Loucy (cell line): Measurements from ENCODE around the gene AJM1.

Experiments used
- H2AFZ ChIP-seq: fragments of 200-600 bp; sonication (generic); 2 replicates; pipeline ENCODE4 v1.6.0; 2016; ENCODE audit warnings: antibody characterized with exemption, mild to moderate bottlenecking, low read length, moderate library complexity
- H3F3A ChIP-seq: fragments of 200-600 bp; 2 replicates; pipeline ENCODE4 v1.6.0; 2016; ENCODE audit warnings: antibody characterized with exemption, low read depth, mild to moderate bottlenecking
- H3K27me3 ChIP-seq: fragments of 200-600 bp; sonication (generic); 2 replicates; pipeline ENCODE4 v1.6.1; 2014; ENCODE audit warnings: low read length, mild to moderate bottlenecking; ENCODE audit not compliant: insufficient read depth, poor library complexity, severe bottlenecking
- H3K36me3 ChIP-seq: fragments of 200-600 bp; sonication (generic); 2 replicates; pipeline ENCODE4 v1.6.1; 2016; ENCODE audit warnings: low read length; ENCODE audit not compliant: insufficient read depth
- H3K4me1 ChIP-seq: fragments of 200-600 bp; sonication (generic); 2 replicates; pipeline ENCODE4 v1.5.1; 2014; ENCODE audit warnings: low read length, mild to moderate bottlenecking; ENCODE audit not compliant: insufficient read depth, poor library complexity, severe bottlenecking
- H3K4me2 ChIP-seq: fragments of 200-600 bp; sonication (generic); 2 replicates; pipeline ENCODE4 v1.6.0; 2014; ENCODE audit warnings: antibody characterized with exemption, low read length, low read depth, mild to moderate bottlenecking; ENCODE audit not compliant: poor library complexity, severe bottlenecking
- H3K4me3 ChIP-seq: fragments of 200-600 bp; sonication (generic); 2 replicates; pipeline ENCODE4 v1.5.1; 2014; ENCODE audit warnings: low read length, mild to moderate bottlenecking, mixed read lengths; ENCODE audit not compliant: poor library complexity, severe bottlenecking
- H3K79me2 ChIP-seq: fragments of 200-600 bp; sonication (generic); 2 replicates; pipeline ENCODE4 v1.6.1; 2014; ENCODE audit warnings: low read length; ENCODE audit not compliant: insufficient read depth
- H3K9ac ChIP-seq: fragments of 200-600 bp; sonication (generic); 2 replicates; pipeline ENCODE4 v1.6.0; 2014; ENCODE audit warnings: mild to moderate bottlenecking, low read depth, low read length, moderate library complexity; ENCODE audit not compliant: poor library complexity, severe bottlenecking
- H3K9me2 ChIP-seq: fragments of 200-600 bp; sonication (generic); replicated peaks from 2 replicates; pipeline ENCODE4 v1.6.1; 2016; ENCODE audit warnings: low read depth, low read length, mixed read lengths
- H3K9me3 ChIP-seq: fragments of 200-600 bp; sonication (generic); 2 replicates; pipeline ENCODE4 v1.6.1; 2014; ENCODE audit warnings: mild to moderate bottlenecking, antibody characterized with exemption, low read length, low read depth; ENCODE audit not compliant: insufficient read depth
- H4K20me1 ChIP-seq: fragments of 200-600 bp; sonication (generic); 2 replicates; pipeline ENCODE4 v1.6.0; 2014; ENCODE audit warnings: antibody characterized with exemption, low read length, mild to moderate bottlenecking; ENCODE audit not compliant: insufficient read depth, poor library complexity, severe bottlenecking
- EZH2phosphoT487 ChIP-seq: fragments of 200-600 bp; IDR thresholded peaks from 2 replicates; pipeline ENCODE4 v1.6.1; 2018; ENCODE audit warnings: antibody characterized with exemption, mild to moderate bottlenecking, moderate library complexity, borderline replicate concordance
- TF ChIP-seq, protein P1 (sequence below): fragments of 200-600 bp; sonication (generic); conservative IDR thresholded peaks from 2 replicates; pipeline ENCODE4 v1.5.1; 2014; ENCODE audit warnings: mild to moderate bottlenecking, antibody characterized with exemption, low read length

Gene AJM1

DNA sequence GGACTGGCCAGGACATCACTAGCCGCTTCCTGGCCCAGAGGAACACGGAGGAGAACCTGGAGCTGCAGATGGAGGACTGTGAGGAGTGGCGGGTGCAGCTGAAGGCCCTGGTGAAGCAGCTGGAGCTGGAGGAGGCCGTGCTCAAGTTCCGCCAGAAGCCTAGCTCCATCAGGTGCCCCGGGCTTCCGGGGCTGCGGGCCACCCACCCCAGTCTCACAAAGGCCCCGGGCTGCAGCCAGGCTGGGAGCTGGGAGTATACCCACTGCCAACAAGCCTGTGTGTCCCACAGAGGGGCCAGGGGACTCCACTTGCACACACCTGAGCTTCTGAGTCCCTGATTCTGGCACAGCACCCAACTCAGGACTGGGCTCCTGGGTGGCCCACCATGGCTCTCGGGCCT is 36.2 kb upstream of the AJM1 start:
- no peaks in the 10 kb centered on the region for H3K9me3 ChIP-seq
- no peaks in the 10 kb centered on the region for H3K9me2 ChIP-seq
- H2AFZ ChIP-seq, result no peak overlapping the region
- peak overlapping the region; percentile 84 for H3K4me3 ChIP-seq
- H3K4me2 ChIP-seq, result peak overlapping the region; percentile 99
- peaks cover 51% of the 10 kb centered on the region for H3K79me2 ChIP-seq
- no peaks in the 10 kb centered on the region for H3K27me3 ChIP-seq
- peak overlapping the region; percentile 91 for H3K9ac ChIP-seq
- no peaks in the 10 kb centered on the region for H3F3A ChIP-seq
- TF ChIP-seq EZH2phosphoT487, result no peak
- TF ChIP-seq, protein P1, sequence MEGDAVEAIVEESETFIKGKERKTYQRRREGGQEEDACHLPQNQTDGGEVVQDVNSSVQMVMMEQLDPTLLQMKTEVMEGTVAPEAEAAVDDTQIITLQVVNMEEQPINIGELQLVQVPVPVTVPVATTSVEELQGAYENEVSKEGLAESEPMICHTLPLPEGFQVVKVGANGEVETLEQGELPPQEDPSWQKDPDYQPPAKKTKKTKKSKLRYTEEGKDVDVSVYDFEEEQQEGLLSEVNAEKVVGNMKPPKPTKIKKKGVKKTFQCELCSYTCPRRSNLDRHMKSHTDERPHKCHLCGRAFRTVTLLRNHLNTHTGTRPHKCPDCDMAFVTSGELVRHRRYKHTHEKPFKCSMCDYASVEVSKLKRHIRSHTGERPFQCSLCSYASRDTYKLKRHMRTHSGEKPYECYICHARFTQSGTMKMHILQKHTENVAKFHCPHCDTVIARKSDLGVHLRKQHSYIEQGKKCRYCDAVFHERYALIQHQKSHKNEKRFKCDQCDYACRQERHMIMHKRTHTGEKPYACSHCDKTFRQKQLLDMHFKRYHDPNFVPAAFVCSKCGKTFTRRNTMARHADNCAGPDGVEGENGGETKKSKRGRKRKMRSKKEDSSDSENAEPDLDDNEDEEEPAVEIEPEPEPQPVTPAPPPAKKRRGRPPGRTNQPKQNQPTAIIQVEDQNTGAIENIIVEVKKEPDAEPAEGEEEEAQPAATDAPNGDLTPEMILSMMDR, result no peak
- H4K20me1 ChIP-seq, result peaks cover 34% of the 10 kb centered on the region
- H3K36me3 ChIP-seq, result no peaks in the 10 kb centered on the region
- peaks cover 37% of the 10 kb centered on the region for H3K4me1 ChIP-seq

DNA sequence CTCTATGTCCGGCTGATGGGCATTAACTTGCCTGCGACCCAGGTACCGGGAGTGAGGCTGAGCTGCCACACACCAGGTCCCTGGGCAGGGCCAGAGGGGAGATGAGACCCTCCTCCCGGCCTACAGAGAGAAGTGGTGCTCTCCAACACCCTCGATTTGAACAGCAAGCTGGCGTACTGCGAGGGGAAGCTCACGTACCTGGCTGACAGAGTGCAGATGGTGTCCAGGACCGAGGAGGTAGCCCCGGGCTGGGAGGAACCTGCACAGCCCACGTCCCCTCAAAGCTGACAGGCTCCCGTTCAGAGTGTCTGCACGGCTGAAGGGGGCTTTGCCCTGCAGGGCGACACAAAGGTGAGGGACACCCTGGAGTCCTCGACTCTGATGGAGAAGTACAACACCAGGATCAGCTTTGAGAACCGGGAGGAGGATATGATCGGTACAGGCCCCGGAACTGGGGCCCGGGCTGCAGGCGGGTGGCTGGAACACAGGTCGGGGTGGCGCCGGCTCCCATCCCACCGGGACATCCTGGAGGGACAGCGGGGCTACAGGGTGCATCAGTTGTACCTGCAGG is 35.6 kb upstream of the AJM1 start:
- Histone ChIP-seq H3K9me2 (no peaks in the 10 kb centered on the region), H3F3A (no peaks in the 10 kb centered on the region), H2AFZ (no peak overlapping the region), H3K4me3 (peak overlapping the region; percentile 84), H3K4me1 (peaks cover 40% of the 10 kb centered on the region), H3K27me3 (no peaks in the 10 kb centered on the region), H3K79me2 (peaks cover 57% of the 10 kb centered on the region), H3K9ac (peak overlapping the region; percentile 91), H3K9me3 (no peaks in the 10 kb centered on the region), H3K36me3 (no peaks in the 10 kb centered on the region), H4K20me1 (peaks cover 39% of the 10 kb centered on the region), H3K4me2 (peak overlapping the region; percentile 99)
- no peak for TF ChIP-seq EZH2phosphoT487
- TF ChIP-seq, protein P1, result no peak

DNA sequence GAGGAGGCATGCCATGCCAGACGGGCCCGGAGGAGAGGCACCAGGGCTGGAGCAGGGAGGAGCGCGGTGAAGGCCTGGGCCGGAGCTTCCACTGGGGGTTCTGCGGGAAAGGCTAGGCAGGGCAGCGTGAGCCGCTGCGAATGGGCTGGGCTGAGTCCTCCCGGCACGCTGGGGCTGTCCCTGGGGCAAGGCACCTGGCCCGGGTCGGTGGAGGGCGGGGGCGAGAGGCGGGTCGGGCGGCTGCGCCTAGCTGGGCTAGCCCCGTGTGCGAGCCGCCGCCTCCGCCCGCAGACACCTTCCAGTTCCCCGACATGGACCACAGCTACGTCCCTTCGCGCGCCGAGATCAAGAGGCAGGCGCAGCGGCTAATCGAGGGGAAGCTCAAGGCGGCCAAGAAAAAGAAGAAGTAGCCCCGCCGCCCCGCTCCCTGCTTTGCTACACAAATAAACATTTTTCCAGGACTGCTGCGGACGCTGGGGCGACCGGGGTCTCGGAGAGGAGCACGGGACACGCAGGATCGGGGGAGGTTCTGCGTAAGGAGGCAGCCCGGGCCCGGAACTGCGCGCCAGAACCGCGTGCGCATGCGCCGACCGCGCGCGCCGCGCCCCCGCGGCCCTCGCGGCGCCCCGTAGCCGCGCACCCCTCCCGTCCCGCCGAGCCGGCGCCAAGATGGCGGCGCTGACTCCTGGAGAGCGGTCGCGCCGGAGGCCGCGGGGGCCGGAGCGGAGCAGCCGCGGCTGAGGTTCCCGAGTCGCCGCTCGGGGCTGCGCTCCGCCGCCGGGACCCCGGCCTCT is 34.8 kb upstream of the AJM1 start, which contains the start of gene RABL6:
Gene RABL6, plus strand, starts transcription at position 668 of the 794 bp plus-strand sequence. CDS start 249 bp downstream, outside the sequence.
- Histone ChIP-seq H3K4me3 (peak within 1 kb of the TSS; percentile 84), H3K27me3 (no peaks in the 10 kb centered on the region), H3K4me1 (peaks cover 46% of the 10 kb centered on the region), H3K36me3 (no peaks in the 10 kb centered on the region), H3F3A (no peaks in the 10 kb centered on the region), H4K20me1 (peaks cover 41% of the 10 kb centered on the region), H3K9me2 (no peaks in the 10 kb centered on the region), H3K4me2 (peak within 1 kb of the TSS; percentile 99), H3K79me2 (peaks cover 62% of the 10 kb centered on the region), H2AFZ (peak within 1 kb of the TSS; percentile 91), H3K9ac (peak within 1 kb of the TSS; percentile 91), H3K9me3 (no peaks in the 10 kb centered on the region)
- no peak for TF ChIP-seq EZH2phosphoT487
- TF ChIP-seq, protein P1, result no peak
